Trophoblast cell (in vitro differentiated cells and primary cell): ENCODE data around the gene CTPS1.

Source experiments
- DNase-seq, 2 donors: peaks; one replicate each; pipeline ENCODE4 v3.0.0-alpha.2; 2016
- H2AFZ ChIP-seq: 2 replicates; pipeline ENCODE4 v1.6.1; 2013; ENCODE audit warnings: low read length, moderate library complexity, mild to moderate bottlenecking; ENCODE audit not compliant: insufficient read depth, poor library complexity
- H2AK5ac ChIP-seq: 2 replicates; pipeline ENCODE4 v1.6.1; 2013; ENCODE audit warnings: mild to moderate bottlenecking, low read length
- H2BK120ac ChIP-seq: 2 replicates; pipeline ENCODE4 v1.6.1; 2013; ENCODE audit warnings: low read length, mild to moderate bottlenecking, moderate library complexity; ENCODE audit not compliant: insufficient read depth, poor library complexity
- H2BK12ac ChIP-seq: 2 replicates; pipeline ENCODE4 v1.6.1; 2013; ENCODE audit warnings: mild to moderate bottlenecking, low read length, moderate library complexity
- H2BK5ac ChIP-seq: 2 replicates; pipeline ENCODE4 v1.6.1; 2013; ENCODE audit warnings: low read length, low read depth, moderate library complexity, mild to moderate bottlenecking; ENCODE audit not compliant: poor library complexity
- H3K14ac ChIP-seq: 2 replicates; pipeline ENCODE4 v1.6.1; 2013; ENCODE audit warnings: mild to moderate bottlenecking, low read length
- H3K18ac ChIP-seq: 2 replicates; pipeline ENCODE4 v1.6.1; 2013; ENCODE audit warnings: mild to moderate bottlenecking, low read length
- H3K23ac ChIP-seq: 2 replicates; pipeline ENCODE4 v1.6.1; 2013; ENCODE audit warnings: low read length
- H3K27ac ChIP-seq: 2 replicates; pipeline ENCODE4 v1.5.1; 2013; ENCODE audit warnings: low read depth, mild to moderate bottlenecking, inconsistent platforms, low read length, moderate library complexity
- H3K27me3 ChIP-seq: 2 replicates; pipeline ENCODE4 v1.6.1; 2013; ENCODE audit warnings: inconsistent platforms, mild to moderate bottlenecking, low read length, moderate library complexity; ENCODE audit not compliant: insufficient read depth
- H3K36me3 ChIP-seq, 2 experiments: 1 replicate in 1 of 2; 2 replicates in 1 of 2; pipeline ENCODE4 v1.6.1; 2013; ENCODE audit warnings: low read length in 2 of 2, mild to moderate bottlenecking in 2 of 2, moderate library complexity in 1 of 2; ENCODE audit not compliant: insufficient read depth in 2 of 2, control insufficient read depth in 1 of 2
- H3K4ac ChIP-seq: 2 replicates; pipeline ENCODE4 v1.6.1; 2013; ENCODE audit warnings: low read depth, mild to moderate bottlenecking, low read length, moderate library complexity
- H3K4me1 ChIP-seq, 2 experiments: 1 replicate in 1 of 2; 2 replicates in 1 of 2; pipeline ENCODE4 v1.6.1; 2013; ENCODE audit warnings: low read length in 2 of 2, mild to moderate bottlenecking in 2 of 2, moderate library complexity in 1 of 2; ENCODE audit not compliant: insufficient read depth in 2 of 2, control insufficient read depth in 1 of 2
- H3K4me2 ChIP-seq: 2 replicates; pipeline ENCODE4 v1.6.1; 2013; ENCODE audit warnings: inconsistent platforms, mild to moderate bottlenecking, low read length, moderate library complexity
- H3K4me3 ChIP-seq: 2 replicates; pipeline ENCODE4 v1.5.1; 2013; ENCODE audit warnings: mild to moderate bottlenecking, low read depth, low read length, inconsistent platforms
- H3K79me1 ChIP-seq: one replicate; pipeline ENCODE4 v1.6.1; 2013; ENCODE audit warnings: low read length
- H3K79me2 ChIP-seq: 2 replicates; pipeline ENCODE4 v1.6.1; 2013; ENCODE audit warnings: low read length, mild to moderate bottlenecking; ENCODE audit not compliant: control insufficient read depth, insufficient read depth, poor library complexity
- H3K9ac ChIP-seq: 2 replicates; pipeline ENCODE4 v1.6.1; 2013; ENCODE audit warnings: mild to moderate bottlenecking, low read length
- H3K9me3 ChIP-seq: 2 replicates; pipeline ENCODE4 v1.6.1; 2013; ENCODE audit warnings: low read depth, mild to moderate bottlenecking, control low read depth, inconsistent platforms, low read length; ENCODE audit not compliant: insufficient read depth
- H4K12ac ChIP-seq: 2 replicates; pipeline ENCODE4 v1.6.1; 2013; ENCODE audit warnings: low read depth, mild to moderate bottlenecking, low read length, moderate library complexity
- H4K8ac ChIP-seq: 2 replicates; pipeline ENCODE4 v1.6.1; 2013; ENCODE audit warnings: low read depth, mild to moderate bottlenecking, low read length, moderate library complexity
- H4K91ac ChIP-seq: one replicate; pipeline ENCODE4 v1.6.1; 2013; ENCODE audit warnings: low read depth, mild to moderate bottlenecking, low read length, moderate library complexity
- whole genome bisulfite sequencing: extraction: QIAGEN DNeasy Blood & Tissue Kit; methylation state at CpG from one replicate; pipeline ENCODE4 v1.1.7; 2013; ENCODE audit warnings: missing lambda C conversion rate; ENCODE audit not compliant: insufficient read length, insufficient coverage; ENCODE audit errors: extremely low coverage; 5-methylcytosine and 5-hydroxymethylcytosine counted together

The CTPS1 gene

DNA sequence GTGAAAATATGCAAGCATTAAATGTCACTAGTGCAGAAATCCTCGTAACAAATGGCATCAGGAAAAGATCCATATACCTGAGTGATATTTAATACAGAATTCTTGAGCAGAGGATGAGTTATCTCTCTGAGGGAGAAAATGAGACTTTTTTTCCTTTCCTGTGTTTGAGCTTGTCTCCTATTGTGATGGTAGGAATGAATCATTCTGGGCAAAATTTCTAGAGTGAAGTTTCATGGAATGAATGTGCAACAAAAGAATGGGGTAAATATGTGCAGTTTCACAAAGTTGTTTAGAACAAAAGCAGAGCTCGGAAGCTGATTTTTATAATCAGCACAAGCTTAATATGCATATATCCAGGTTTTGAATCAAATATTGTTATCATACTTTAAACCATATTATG, 4.6 kb downstream of the CTPS1 start:
- H3K27ac ChIP-seq = no peak overlapping the region
- no peak overlapping the region for H3K4me3 ChIP-seq
- H3K79me2 ChIP-seq = peaks cover 20% of the 10 kb centered on the region
- no peak overlapping the region for H3K14ac ChIP-seq
- no peaks in the 10 kb centered on the region for H3K27me3 ChIP-seq
- H3K79me1 ChIP-seq = peaks cover 15% of the 10 kb centered on the region
- H3K4me2 ChIP-seq = no peak overlapping the region
- no peak overlapping the region for H3K9ac ChIP-seq
- DNase-seq = peak in 1 of 2 donors; percentile 56
- no peak overlapping the region for H3K23ac ChIP-seq
- H4K8ac ChIP-seq = no peak overlapping the region
- peaks cover 19 to 40% of the 10 kb centered on the region in 2 experiments for H3K36me3 ChIP-seq
- H2BK5ac ChIP-seq = no peak overlapping the region
- H3K9me3 ChIP-seq = no peaks in the 10 kb centered on the region
- no peak overlapping the region for H2AFZ ChIP-seq
- no peak overlapping the region for H2BK120ac ChIP-seq
- peaks cover 7 to 11% of the 10 kb centered on the region in 2 experiments for H3K4me1 ChIP-seq
- no peak overlapping the region for H2BK12ac ChIP-seq
- H3K4ac ChIP-seq = no peak overlapping the region
- H4K91ac ChIP-seq = no peak overlapping the region
- no peak overlapping the region for H3K18ac ChIP-seq
- no CpG with 5 or more reads among the region's 2 CpGs for WGBS
- no peak overlapping the region for H2AK5ac ChIP-seq
- no peak overlapping the region for H4K12ac ChIP-seq

- no peak overlapping the region for H3K9ac ChIP-seq
- H4K8ac ChIP-seq = no peak overlapping the region
- no peak overlapping the region for H4K91ac ChIP-seq
- no peak overlapping the region for H4K12ac ChIP-seq
- no peak overlapping the region for H3K18ac ChIP-seq
- no peak overlapping the region for H2AFZ ChIP-seq
- H3K27ac ChIP-seq = no peak overlapping the region
- H2BK120ac ChIP-seq = no peak overlapping the region
- no peak overlapping the region for H2BK5ac ChIP-seq
- peaks cover 11% of the 10 kb centered on the region for H3K79me1 ChIP-seq
- peaks cover 22 to 43% of the 10 kb centered on the region in 2 experiments for H3K36me3 ChIP-seq
- no peak overlapping the region for H3K4ac ChIP-seq
- peak in 1 of 2 donors; percentile 62 for DNase-seq
- no peaks in the 10 kb centered on the region for H3K9me3 ChIP-seq
- H3K4me2 ChIP-seq = no peak overlapping the region
- no peaks in the 10 kb centered on the region for H3K27me3 ChIP-seq
- no peak overlapping the region for H3K4me3 ChIP-seq
- H3K79me2 ChIP-seq = peaks cover 17% of the 10 kb centered on the region
- no CpG with 5 or more reads among the region's 4 CpGs for WGBS
- no peak overlapping the region for H2BK12ac ChIP-seq
- H3K4me1 ChIP-seq = peaks cover 5 to 8% of the 10 kb centered on the region in 2 experiments
- H2AK5ac ChIP-seq = no peak overlapping the region
- no peak overlapping the region for H3K23ac ChIP-seq
- no peak overlapping the region for H3K14ac ChIP-seq
These were observed 5.0 kb downstream of the CTPS1 start for GRCh38 chr1:40984531-40984930.

- Histone ChIP-seq H3K14ac (no peak overlapping the region), H3K27ac (no peak overlapping the region), H3K79me1 (peaks cover 6% of the 10 kb centered on the region), H3K4ac (no peak overlapping the region), H4K12ac (no peak overlapping the region), H2AK5ac (no peak overlapping the region), H3K27me3 (no peaks in the 10 kb centered on the region), H3K79me2 (peaks cover 12% of the 10 kb centered on the region), H3K9ac (no peak overlapping the region), H2BK5ac (no peak overlapping the region), H3K4me3 (no peak overlapping the region), H3K9me3 (no peaks in the 10 kb centered on the region), H3K4me2 (no peak overlapping the region), H2BK120ac (no peak overlapping the region), H3K36me3 (peaks cover 22 to 47% of the 10 kb centered on the region in 2 experiments), H4K91ac (no peak overlapping the region), H2BK12ac (no peak overlapping the region), H3K4me1 (peaks cover 5 to 8% of the 10 kb centered on the region in 2 experiments), H4K8ac (no peak overlapping the region), H3K18ac (no peak overlapping the region), H3K23ac (no peak overlapping the region), H2AFZ (no peak overlapping the region)
- DNase-seq = no peak
- WGBS = no CpG with 5 or more reads among the region's 5 CpGs
These were observed 5.7 kb downstream of the CTPS1 start for GRCh38 chr1:40985161-40985560.

DNA sequence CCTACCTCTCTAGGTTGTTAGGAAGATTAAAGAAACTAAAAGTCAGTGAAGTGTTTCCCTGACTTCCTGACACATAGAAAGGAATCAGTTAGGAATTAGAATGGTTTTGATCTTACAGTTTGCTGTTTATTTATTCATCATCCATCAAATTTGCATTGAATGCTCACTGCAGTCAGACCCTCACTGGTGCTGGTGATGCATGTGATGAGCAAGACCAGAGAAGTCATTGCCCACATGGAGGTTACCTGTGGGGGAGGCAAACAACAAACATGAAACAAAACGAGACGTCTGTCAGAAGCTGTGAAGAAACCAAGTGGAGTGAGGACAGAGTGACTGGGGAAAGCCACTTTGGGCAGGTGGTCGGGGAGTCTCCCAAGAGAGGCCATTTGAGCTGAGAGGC, 6.4 kb downstream of the CTPS1 start:
- H3K9ac ChIP-seq = no peak overlapping the region
- H3K27me3 ChIP-seq = no peaks in the 10 kb centered on the region
- H3K36me3 ChIP-seq = peaks cover 24 to 50% of the 10 kb centered on the region in 2 experiments
- peaks cover 2% of the 10 kb centered on the region for H3K79me1 ChIP-seq
- no peak overlapping the region for H4K8ac ChIP-seq
- H3K4me3 ChIP-seq = no peak overlapping the region
- no peak overlapping the region for H4K91ac ChIP-seq
- peaks cover 2 to 3% of the 10 kb centered on the region in 2 experiments for H3K4me1 ChIP-seq
- no peak overlapping the region for H3K4me2 ChIP-seq
- H2AFZ ChIP-seq = no peak overlapping the region
- no peak overlapping the region for H3K23ac ChIP-seq
- no peak for DNase-seq
- no peak overlapping the region for H2BK12ac ChIP-seq
- no peak overlapping the region for H3K18ac ChIP-seq
- no peak overlapping the region for H3K4ac ChIP-seq
- H3K79me2 ChIP-seq = peaks cover 7% of the 10 kb centered on the region
- H3K9me3 ChIP-seq = no peaks in the 10 kb centered on the region
- no peak overlapping the region for H2AK5ac ChIP-seq
- no peak overlapping the region for H2BK5ac ChIP-seq
- no peak overlapping the region for H3K14ac ChIP-seq
- no peak overlapping the region for H2BK120ac ChIP-seq
- no peak overlapping the region for H3K27ac ChIP-seq
- WGBS = no CpG with 5 or more reads among the region's 3 CpGs
- no peak overlapping the region for H4K12ac ChIP-seq
